HFF-Myc (cell line): ENCODE results near the gene HMGCR.
"Not testable (repeated sequence)": the region's sequence is repeated elsewhere in the genome, so short reads cannot be mapped to it uniquely, and the experiment has no call there.

ENCODE experiments used
- DNase-seq: peaks from one replicate; pipeline ENCODE4 v3.0.0-alpha.2; 2011; ENCODE audit warnings: low read depth; ENCODE audit errors: extremely low read depth
- H3K4me3 ChIP-seq: replicated peaks from 2 replicates; pipeline ENCODE4 v1.5.1; 2011; ENCODE audit warnings: low read depth, mild to moderate bottlenecking, control low read depth, low read length
- TF ChIP-seq, protein P1 (sequence below): IDR thresholded peaks from 2 replicates; pipeline ENCODE4 v1.5.1; 2012; ENCODE audit warnings: mild to moderate bottlenecking, low read depth, low read length, control low read depth; ENCODE audit errors: missing control alignments

HMGCR gene

GRCh38 chr5:75319638-75320037, 17.4 kb upstream of the HMGCR start:
- no peak overlapping the region for H3K4me3 ChIP-seq
- DNase-seq: no peak
- TF ChIP-seq, protein P1, sequence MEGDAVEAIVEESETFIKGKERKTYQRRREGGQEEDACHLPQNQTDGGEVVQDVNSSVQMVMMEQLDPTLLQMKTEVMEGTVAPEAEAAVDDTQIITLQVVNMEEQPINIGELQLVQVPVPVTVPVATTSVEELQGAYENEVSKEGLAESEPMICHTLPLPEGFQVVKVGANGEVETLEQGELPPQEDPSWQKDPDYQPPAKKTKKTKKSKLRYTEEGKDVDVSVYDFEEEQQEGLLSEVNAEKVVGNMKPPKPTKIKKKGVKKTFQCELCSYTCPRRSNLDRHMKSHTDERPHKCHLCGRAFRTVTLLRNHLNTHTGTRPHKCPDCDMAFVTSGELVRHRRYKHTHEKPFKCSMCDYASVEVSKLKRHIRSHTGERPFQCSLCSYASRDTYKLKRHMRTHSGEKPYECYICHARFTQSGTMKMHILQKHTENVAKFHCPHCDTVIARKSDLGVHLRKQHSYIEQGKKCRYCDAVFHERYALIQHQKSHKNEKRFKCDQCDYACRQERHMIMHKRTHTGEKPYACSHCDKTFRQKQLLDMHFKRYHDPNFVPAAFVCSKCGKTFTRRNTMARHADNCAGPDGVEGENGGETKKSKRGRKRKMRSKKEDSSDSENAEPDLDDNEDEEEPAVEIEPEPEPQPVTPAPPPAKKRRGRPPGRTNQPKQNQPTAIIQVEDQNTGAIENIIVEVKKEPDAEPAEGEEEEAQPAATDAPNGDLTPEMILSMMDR: no peak

DNA sequence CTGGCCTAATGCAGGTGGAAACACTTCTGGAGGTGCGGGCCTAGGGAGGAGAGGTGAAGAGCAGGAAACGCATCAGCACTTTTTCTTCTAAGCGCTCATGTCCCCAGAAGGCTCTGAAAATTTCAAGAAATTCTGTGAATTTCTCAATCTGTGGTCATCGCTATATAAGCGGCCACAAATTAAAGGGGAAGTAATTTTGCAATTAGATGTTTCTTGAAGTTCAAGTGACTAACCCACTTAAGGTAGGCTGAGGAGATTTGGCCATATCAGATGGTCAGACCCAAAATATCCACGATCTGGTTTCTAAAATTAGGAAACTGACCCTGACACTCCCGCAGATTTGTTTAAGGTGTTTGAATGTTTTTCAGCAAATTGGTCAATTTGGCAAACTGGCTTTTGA, 16.6 kb upstream of the HMGCR start:
- no peak overlapping the region for H3K4me3 ChIP-seq
- DNase-seq: no peak
- TF ChIP-seq, protein P1: no peak

- TF ChIP-seq, protein P1: no peak
- no peak overlapping the region for H3K4me3 ChIP-seq
- DNase-seq: no peak
Measured at GRCh38 chr5:75322066-75322465, 15.0 kb upstream of the HMGCR start.

GRCh38 chr5:75324791-75325190, 12.2 kb upstream of the HMGCR start:
- H3K4me3 ChIP-seq: no peak overlapping the region
- no peak for DNase-seq
- TF ChIP-seq, protein P1: no peak

- TF ChIP-seq, protein P1: no peak
- H3K4me3 ChIP-seq: no peak overlapping the region
- DNase-seq: no peak
Measured at GRCh38 chr5:75325242-75325641, 11.8 kb upstream of the HMGCR start.

DNA sequence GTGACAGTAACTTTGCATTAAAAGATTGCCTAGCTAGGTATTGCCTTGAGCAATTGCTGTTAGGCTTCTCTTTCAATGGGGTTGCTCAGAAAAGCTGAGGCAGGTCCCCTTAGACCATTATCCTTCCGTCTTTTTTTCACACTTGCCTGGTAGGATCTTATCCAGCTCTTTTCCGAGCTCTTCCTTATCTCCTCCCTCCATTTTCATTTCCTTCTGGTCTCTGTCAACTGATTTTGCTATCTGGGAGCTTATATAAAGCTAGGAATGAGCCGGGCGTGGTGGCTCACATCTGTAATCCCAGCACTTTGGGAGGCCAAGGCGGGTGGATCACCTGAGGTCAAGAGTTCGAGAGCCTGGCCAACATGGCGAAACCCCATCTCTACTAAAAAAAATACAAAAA, 6.6 kb upstream of the HMGCR start:
- TF ChIP-seq, protein P1: no peak

GRCh38 chr5:75331095-75332090, 5.6 kb upstream of the HMGCR start:
- no peak overlapping the region for H3K4me3 ChIP-seq
- TF ChIP-seq, protein P1: no peak
- no peak for DNase-seq

More for the DNA sequence above, 6.6 kb upstream of the HMGCR start:
- no peak for DNase-seq
- H3K4me3 ChIP-seq: no peak overlapping the region

DNA sequence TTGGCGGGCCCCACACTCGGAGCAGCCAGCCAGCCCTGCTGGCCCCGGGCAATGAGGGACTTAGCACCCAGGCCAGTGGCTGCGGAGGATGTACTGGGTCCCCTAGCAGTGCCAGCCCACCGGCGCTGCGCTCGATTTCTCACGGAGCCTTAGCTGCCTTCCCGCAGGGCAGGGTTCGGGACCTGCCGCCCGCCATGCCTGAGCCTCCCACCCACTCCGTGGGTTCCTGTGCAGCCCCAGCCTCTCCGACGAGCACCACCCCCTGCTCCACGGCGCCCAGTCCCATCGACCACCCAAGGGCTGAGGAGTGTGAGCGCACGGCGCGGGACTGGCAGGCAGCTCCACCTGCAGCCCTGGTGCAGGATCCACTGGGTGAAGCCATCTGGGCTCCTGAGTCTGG, 3.3 kb upstream of the HMGCR start:
- not testable (repeated sequence) for DNase-seq, H3K4me3 ChIP-seq

- DNase-seq, H3K4me3 ChIP-seq: not testable (repeated sequence)
Measured at GRCh38 chr5:75334413-75334812, 2.6 kb upstream of the HMGCR start.
